ENCODE measurements around the gene COL6A3. TPM values are rescaled to one million over a fixed set of nuclear protein-coding genes. Genes with fewer than 3 reads are reported as not detected.

The COL6A3 gene
- total RNA-seq, 1 donor from 2014 or later, result 0.41 TPM

DNA sequence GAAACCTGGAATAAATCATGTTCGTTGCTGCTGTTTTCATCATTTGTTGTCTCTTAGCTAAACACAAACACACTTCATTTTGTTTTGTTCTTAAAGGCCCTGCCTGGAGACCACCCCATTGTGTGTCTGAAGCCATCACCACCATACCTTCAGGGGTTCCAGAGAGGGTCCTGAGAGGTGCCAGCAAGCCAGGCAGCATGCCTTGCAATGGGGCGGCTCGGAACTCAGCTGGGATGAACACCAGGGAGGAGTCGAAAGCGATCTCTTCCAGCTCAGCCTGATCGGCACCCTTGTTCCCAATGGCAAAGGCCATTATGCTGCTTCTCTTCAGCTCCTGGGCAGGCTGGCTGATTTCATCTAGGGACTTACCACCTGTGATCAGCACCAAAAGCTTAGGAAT lies 33.2 kb downstream of the COL6A3 start:
- Histone ChIP-seq H3K4me2 (no peak overlapping the region), H3F3A (ENCODE audit: low read depth) (no peaks in the 10 kb centered on the region), H3K36me3 (no peaks in the 10 kb centered on the region), H4K20me1 (ENCODE audit: low read depth) (no peaks in the 10 kb centered on the region), H3K4me3 (no peak overlapping the region), H3K79me2 (ENCODE audit: low read depth) (no peaks in the 10 kb centered on the region), H3K27me3 (no peaks in the 10 kb centered on the region), H3K9me3 (ENCODE audit: low read depth) (no peaks in the 10 kb centered on the region), H3K27ac (no peak overlapping the region), H3K9ac (no peak overlapping the region), H2AFZ (replicated peaks) (no peak overlapping the region), H3K4me1 (no peaks in the 10 kb centered on the region)
- Mint-ChIP-seq H3K27me3 (ENCODE audit: insufficient read depth, low read depth) (no peaks in the 10 kb centered on the region), H3K27ac (no peak overlapping the region), H3K36me3 (no peaks in the 10 kb centered on the region), H3K9me3 (peaks cover 1% of the 10 kb centered on the region), H3K4me1 (no peaks in the 10 kb centered on the region), H3K4me3 (no peak overlapping the region)
- DNase-seq (ENCODE audit: low spot score), result no peak
- TF ChIP-seq EZH2 (IDR thresholded peaks at IDR 0.05), result no peak
- no peak for TF ChIP-seq EZH2phosphoT487 (IDR thresholded peaks at IDR 0.05)
- TF ChIP-seq CTCF (IDR thresholded peaks at IDR 0.05), result no peak

- Histone ChIP-seq H3K9ac (no peak overlapping the region), H3K9me3 (ENCODE audit: low read depth) (no peaks in the 10 kb centered on the region), H2AFZ (replicated peaks) (no peak overlapping the region), H3F3A (ENCODE audit: low read depth) (no peaks in the 10 kb centered on the region), H3K4me1 (no peaks in the 10 kb centered on the region), H4K20me1 (ENCODE audit: low read depth) (no peaks in the 10 kb centered on the region), H3K4me2 (no peak overlapping the region), H3K36me3 (no peaks in the 10 kb centered on the region), H3K27me3 (no peaks in the 10 kb centered on the region), H3K4me3 (no peak overlapping the region), H3K27ac (no peak overlapping the region), H3K79me2 (ENCODE audit: low read depth) (no peaks in the 10 kb centered on the region)
- Mint-ChIP-seq H3K4me3 (no peak overlapping the region), H3K36me3 (no peaks in the 10 kb centered on the region), H3K27me3 (ENCODE audit: insufficient read depth, low read depth) (peaks cover 2% of the 10 kb centered on the region), H3K4me1 (no peaks in the 10 kb centered on the region), H3K27ac (no peak overlapping the region), H3K9me3 (peaks cover 3% of the 10 kb centered on the region)
- DNase-seq (ENCODE audit: low spot score), result no peak
- TF ChIP-seq EZH2 (IDR thresholded peaks at IDR 0.05) (no peak), CTCF (IDR thresholded peaks at IDR 0.05) (no peak), EZH2phosphoT487 (IDR thresholded peaks at IDR 0.05) (no peak)
These were observed 34.3 kb downstream of the COL6A3 start for GRCh38 chr2:237379636-237380035.

DNA sequence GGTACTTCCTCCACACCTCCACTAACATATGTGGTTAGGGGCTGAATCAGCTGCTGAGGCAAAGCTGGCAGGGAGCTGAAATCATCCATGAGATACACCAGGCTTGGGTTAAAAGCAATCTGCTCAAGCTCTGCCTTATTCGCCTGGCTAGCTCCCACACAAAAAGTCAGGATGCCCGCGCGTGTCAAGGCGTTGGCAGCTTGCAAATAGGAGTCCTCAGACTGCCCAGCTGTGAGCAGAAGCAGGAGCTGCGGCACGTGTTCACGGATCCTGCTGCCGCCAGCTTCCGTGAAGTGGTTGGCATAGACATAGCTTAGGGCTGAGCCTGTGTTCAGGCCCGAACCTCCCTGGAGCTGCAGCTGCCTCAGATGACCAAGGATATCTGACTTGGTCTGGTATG lies 35.3 kb downstream of the COL6A3 start:
- peaks cover 3% of the 10 kb centered on the region for H3K9me3 Mint-ChIP-seq
- H3K79me2 ChIP-seq (ENCODE audit: low read depth), result no peaks in the 10 kb centered on the region
- TF ChIP-seq EZH2 (IDR thresholded peaks at IDR 0.05) (no peak), CTCF (IDR thresholded peaks at IDR 0.05) (no peak), EZH2phosphoT487 (IDR thresholded peaks at IDR 0.05) (no peak)
- no peaks in the 10 kb centered on the region for H3K36me3 Mint-ChIP-seq
- DNase-seq (ENCODE audit: low spot score), result no peak
- H3K27ac Mint-ChIP-seq, result no peak overlapping the region
- H3K9me3 ChIP-seq (ENCODE audit: low read depth), result no peaks in the 10 kb centered on the region
- no peaks in the 10 kb centered on the region for H3K4me1 ChIP-seq
- no peak overlapping the region for H3K27ac ChIP-seq
- H3K27me3 Mint-ChIP-seq (ENCODE audit: insufficient read depth, low read depth), result peaks cover 3% of the 10 kb centered on the region
- H3K4me2 ChIP-seq, result no peak overlapping the region
- H3K4me1 Mint-ChIP-seq, result no peaks in the 10 kb centered on the region
- H3K4me3 ChIP-seq, result no peak overlapping the region
- no peaks in the 10 kb centered on the region for H3F3A ChIP-seq (ENCODE audit: low read depth)
- no peaks in the 10 kb centered on the region for H4K20me1 ChIP-seq (ENCODE audit: low read depth)
- H3K36me3 ChIP-seq, result no peaks in the 10 kb centered on the region
- H3K27me3 ChIP-seq, result no peaks in the 10 kb centered on the region
- no peak overlapping the region for H3K4me3 Mint-ChIP-seq
- H3K9ac ChIP-seq, result no peak overlapping the region
- no peak overlapping the region for H2AFZ ChIP-seq (replicated peaks)

Measured in neural progenitor cell (in vitro differentiated cells).